ENCODE measurements around the gene SELENON.
A peak's percentile ranks its signal among the peaks of the same experiment; 100 is the strongest.

The SELENON gene

DNA sequence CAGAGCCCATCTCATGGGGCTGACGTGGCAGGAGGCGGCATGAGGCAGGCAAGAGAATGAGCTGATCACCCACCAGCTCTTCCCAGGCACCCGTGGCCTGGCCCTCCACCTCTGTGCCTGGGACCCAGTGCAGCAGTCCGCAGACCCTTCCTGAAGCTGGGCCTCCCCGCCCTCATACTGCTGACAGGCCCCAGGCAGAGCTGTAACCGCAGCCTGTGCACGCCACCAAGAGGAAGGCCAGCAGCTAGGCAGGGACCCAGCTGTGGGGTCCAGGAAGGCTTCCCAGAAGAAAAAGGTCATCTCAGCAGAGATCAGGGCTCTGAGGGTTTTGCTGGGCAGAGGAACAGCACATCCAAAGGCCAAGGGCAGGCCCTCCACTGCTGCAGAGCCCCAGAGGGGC, 9.9 kb downstream of the SELENON start:
- DNase-seq (ENCODE audit: low spot score), result no peak

DNA sequence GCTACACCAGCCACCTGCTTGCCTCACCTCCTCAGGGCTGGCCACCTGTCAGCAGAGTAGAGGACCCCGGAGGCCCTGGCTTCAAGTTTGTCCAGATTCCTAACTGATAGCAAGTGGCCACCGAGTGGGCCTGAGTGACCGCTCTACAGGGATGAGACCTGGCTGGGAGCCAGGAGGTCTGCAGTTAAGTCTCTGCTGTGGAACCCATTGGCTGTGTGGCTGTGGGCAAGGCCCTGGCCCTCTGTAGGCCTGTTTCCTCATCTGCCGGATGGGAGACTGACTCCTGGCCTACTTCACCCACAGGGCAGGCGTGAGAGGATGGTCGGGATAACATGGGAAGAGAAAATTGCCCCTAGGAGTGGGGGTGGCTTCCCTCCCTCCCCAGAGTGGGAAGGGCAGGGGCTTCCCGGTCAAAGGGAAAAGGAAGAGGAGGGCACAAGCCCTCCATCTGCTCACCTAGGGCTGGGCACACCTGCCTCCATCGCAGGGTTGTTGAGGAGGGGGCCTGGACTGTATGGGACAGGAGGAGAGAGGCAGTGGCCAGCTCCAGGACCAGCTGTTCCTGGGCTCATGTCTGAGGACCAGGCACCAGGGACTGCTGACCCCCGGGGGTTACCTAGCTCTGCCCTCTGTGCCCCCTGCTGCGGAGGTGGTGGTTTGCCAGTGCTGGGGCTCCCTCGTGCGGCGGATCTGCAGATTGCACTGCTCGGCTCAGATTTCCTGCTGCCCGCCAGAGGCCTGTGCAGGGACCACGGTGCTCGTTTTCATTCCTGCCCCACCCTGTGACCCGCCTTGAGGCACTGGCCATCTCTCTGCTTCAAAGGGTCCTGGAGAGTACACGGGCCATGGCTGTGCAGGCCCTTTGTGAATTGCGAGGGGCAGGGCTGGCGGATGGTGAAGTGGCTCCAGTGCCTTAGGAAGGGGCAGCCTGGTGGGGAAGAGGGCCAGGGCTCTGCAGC, 10.6 kb downstream of the SELENON start:
- peak; percentile 81 for DNase-seq (ENCODE audit: low spot score)

DNA sequence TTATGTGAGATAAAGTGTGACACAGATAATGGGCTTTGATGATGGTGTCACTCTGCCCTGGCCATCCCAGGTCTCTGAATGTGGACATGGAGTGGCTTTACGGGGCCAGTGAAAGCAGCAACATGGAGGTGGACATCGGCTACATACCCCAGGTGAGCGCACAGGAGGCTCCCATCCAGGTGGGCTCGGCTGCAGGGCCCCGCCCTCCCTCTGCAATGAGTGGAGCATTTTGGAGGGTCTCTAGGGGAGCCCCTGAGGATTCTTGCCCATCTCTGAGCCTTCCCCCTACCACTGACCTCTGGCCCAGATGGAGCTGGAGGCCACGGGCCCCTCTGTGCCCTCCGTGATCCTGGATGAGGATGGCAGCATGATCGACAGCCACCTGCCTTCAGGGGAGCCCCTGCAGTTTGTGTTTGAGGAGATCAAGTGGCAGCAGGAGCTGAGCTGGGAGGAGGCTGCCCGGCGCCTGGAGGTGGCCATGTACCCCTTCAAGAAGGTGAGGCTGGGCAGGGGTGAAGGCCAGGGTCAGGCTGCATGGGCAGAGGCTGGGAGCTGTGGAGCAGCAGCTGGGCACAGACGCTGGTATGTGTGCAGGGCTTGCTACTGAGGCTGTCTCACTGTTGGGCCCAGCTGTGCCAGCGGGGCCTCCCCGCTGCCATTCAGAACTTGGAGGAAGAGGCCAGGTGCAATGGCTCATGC, 11.5 kb downstream of the SELENON start:
- DNase-seq (ENCODE audit: low spot score), result no peak

DNA sequence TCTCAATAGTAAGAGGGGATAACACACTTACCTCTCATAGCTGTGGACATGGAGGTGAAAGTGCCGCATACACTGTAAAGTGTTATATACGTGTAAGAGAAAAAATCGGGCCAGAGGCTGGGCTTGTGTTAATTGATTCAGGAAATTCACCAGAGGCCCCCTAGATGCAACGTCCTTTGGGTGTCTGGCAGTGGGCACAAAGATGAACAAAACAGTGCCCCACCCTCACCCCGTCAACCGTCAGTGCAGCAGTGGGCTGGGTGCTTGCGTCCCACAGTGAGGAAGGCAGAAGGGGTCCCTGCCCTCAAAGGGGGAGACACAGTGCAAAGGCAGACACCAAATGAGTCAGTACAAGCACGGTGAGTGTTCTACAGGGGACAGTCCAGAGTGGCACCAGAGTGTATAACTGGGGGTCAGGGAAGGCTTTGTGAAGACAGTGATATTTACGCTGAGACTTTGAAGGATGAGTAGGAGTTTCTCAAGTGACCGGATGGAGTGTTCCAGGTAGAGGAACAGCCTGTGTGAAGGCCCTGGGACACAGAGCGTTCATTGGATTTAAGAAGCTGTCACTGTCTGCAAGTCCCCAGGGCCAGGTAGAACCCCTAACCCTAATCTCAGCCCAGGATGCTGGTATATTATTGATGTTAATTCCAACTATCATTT, 13.2 kb downstream of the SELENON start:
- no peak for DNase-seq (ENCODE audit: low spot score)

DNA sequence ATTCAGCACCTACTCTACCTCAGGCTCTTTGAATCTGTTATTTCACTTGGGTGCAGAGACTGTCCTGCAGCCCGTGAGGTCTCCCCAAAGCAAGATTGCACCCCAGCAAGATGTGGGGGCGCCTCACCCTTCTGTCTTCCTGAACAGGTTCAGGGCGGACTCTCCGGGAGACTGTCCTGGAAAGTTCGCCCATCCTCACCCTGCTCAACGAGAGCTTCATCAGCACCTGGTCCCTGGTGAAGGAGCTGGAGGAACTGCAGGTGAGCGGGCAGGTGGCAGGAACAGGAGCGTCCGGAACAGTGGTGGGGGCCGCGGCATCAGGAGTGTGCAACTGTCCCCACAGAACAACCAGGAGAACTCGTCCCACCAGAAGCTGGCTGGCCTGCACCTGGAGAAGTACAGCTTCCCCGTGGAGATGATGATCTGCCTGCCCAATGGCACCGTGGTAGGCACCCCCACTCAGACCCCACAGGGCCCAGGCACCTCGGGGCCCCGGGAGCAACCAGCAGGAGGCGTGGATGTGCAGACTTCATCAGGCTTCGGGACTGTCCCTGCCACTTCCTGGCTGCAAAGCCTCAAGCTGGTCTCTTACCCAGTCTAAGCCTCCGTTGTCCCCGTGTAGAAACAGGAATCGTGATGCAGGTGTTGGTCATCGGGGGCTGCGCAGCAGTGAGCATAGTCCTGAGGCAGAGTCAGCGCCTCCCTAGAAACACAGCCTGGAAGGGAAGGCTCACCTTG, 13.9 kb downstream of the SELENON start:
- DNase-seq (ENCODE audit: low spot score), result no peak

DNA sequence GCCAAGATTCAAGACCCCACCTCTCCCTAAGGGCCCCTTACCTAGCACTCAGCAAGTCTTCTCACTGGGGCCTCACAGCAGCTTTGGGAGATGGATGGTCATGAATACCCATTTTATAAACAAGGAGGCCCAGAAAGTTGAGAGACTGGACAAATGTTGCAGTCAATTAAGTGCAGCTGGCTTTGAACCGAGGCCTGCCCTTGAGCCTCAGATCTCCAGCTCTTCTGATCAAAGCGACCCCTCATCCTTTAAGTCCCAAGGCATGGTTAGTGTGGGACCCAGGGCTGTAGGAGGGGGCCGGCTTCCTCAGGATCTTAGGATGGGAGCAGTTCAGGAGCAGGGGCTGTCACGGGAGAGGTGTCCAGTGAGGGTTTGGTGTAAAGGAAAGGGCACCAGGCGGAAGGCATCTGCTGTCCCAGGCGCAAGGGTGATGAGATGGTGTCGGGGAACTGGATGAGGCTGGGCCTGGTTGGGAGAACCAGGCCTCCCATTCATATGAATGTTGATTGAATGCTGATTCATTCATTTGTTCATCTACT, 14.6 kb downstream of the SELENON start:
- DNase-seq (ENCODE audit: low spot score), result no peak

DNA sequence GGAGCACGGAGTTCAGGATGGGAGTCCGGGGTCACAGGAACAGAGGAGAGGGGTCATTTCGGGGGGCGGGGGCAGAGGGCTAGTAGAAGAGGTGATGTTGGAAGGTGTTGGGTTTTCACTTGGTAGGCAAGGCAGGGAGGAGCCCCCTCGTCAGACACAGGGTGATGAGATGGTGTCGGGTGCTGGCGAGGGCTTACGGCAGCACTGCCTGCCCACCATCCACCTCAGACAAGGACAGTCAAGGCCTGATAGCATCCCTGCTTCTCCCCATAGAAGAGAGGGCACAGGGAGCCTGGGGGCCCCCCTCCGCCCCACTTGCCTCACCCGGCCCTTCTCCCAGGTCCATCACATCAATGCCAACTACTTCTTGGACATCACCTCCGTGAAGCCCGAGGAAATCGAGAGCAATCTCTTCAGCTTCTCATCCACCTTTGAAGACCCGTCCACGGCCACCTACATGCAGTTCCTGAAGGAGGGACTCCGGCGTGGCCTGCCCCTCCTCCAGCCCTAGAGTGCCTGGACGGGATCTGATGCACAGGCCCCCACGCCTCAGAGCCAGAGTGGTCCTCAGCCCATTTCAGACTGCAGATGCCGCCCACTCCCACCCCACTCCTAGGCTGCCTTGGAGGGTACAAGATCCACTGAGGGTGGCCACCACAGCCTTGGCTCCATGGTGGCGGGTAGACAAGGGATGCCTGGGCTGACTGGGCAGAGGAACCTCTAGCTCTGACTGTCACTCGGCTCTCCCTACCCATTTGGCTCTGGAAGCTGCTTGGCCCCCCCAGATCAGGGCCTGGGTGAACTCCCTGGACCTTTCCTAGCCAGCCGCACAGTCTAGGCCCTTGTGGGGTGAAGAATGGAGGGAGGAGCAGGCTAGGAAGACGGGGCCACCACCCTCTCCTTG, 15.5 kb downstream of the SELENON start:
- DNase-seq (ENCODE audit: low spot score), result no peak

DNA sequence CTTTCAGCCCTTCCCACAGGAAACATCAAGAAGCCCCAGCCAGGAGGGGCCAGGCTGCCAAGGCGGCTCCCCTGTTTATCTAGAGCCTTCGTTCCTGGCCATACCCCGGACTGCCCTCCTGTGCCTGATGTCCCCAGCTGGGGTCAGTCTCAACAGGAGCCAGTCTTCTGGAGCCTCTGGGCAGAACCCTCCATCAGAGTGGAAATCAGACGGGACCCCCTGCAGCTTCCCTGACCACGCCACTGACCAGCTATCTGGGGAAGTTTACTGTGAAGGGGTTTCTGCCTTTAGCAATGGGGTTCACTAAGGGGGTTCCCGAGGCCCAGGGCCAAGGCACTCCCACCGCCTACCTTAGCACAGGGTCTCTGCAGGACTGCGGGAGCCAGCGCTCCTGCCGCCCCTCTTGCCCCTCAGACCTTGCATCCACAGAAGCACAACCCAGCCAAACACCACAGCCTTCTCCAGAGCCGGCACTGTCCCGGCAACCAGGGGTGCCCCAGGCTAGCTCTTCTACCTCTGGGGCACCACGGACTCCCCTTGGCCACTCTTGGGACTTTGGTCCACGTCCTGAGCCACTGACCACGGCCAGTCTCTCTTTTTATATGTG, 16.2 kb downstream of the SELENON start:
- no peak for DNase-seq (ENCODE audit: low spot score)

DNA sequence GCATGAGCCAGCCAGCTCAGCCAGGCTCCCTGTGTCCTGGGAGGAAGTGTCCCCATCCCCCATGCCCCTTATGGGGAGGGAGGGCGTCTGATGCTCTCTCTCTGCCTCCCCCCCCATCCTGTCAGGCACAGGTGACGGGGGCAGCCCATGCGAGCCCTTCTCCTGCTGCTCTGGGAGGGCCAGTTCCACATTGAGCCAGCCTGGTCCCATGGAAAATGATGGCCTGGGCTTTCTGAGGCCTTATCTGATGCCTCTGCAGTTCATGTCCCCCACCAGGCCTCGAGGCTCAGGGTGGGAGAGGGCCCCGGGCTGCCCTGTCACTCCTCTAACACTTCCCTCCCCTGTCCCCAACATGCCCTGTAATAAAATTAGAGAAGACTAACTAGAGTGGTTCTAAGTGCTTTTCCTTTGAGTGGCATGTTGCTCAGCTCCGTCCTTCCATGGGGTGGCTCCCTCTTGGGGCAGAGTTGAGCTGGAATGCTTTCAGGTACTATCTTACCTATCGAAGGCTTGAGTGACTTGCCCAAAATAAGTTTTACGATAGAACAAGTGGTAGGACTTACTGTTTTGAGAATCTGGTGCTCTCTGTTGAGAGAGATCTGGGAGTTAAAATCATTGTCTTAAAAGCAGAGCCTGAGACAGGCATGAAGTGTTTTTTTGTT, 18.0 kb downstream of the SELENON start:
- DNase-seq (ENCODE audit: low spot score), result peak; percentile 60

DNA sequence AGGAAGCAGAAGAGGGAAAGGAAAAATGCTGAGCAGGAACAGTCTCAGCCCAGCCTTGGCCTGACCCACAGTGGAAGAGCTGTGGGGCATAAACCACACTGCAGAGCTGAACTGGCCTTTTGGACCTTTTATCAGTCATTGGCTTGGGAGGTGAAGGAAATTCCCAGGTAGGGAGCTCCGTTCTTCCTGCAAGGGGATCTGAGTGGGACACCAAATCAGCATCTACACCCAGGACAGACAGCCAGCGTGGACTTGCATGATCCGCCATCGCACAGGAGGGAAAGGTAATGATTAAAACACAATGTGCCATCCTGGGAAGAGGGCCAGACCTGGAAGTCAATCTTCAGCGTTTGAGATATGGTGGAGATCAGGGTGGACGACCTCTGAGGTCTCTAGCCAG, 18.6 kb downstream of the SELENON start:
- DNase-seq (ENCODE audit: low spot score), result no peak

DNA sequence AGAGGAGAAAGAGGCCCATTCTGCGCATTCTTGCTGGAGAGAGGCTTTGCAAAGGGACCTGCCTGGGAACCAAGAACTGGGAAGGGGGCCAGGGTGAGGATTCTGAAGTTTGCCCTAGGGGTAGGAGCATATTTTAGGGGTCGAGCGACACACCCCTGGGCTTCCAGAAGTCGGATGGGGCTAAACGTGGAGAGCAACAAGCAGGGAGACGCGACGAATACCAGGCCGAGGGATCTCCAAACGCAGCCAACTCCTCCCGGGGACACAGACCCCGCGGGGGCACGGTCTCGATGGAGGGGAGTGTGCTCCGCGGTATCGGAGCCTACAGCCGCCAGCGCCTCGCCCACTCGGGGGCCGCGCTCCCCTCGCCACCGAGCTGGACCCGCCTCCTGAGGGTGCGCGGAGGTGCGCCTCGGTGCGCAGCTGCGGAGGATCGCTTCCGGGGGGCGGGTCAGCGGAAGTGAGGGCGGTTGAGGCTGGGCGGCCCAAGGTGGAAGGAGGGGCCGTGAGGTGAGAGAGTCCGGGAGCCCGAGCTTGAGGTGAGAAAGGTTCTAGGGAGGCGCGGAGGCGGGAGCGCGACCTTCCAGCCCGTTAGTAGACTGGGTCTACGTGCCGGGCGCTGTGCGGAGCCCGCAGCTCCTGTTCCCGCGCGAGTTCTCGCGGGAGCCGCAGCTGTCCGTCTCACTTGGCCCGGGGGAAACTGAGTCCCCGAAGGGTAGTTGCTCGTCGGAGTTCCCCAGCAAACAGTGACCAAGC, 19.7 kb downstream of the SELENON start, which contains the start of gene MTFR1L:
TSS of gene MTFR1L (plus strand) at position 464 of the 756 bp plus-strand sequence. CDS start 3,151 bp downstream, outside the sequence.
- peak; percentile 95 for DNase-seq (ENCODE audit: low spot score)

DNA sequence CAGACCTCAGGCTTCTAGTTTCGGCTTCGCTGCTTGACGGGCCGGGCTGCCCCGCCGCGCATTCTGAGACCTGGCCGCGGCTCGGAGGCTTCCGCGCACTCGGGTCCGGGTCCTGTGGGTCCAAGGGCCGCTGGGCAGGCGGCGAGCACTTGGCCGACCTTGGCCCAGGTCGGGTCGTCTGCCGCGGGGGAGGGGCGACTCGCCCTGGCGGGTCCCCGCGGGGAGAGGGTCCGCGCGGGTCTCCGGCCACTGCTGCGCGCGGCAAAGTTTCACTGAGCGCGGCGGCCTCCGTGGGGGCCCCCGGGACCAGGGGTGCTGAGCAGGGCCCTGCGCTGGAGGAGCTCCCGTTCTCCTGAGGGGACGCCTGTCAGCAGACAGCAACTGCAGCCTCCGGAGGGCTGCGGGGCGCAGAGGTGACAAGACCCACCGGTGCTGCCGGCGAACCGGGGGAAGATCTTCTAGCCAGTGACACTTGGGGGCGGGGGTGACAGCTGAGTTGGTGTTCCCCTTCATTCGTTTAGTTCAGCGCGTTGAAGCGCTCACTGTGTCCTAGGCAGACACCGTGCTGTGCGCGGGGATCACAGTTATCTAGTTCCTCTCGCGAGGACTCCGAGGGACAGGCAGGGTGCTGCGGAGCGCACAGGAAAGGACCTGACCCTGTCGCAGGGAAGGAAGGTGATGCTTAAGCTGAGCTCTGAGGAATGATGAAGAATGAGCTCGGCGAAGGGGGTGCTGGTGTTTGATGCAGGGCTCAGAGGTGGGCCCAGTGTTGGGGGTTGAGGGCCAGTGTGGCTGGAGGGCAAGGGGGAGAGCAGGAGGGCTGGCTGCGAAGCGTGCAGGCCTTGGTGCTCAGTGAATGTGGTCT, 20.5 kb downstream of the SELENON start:
- peak; percentile 77 for DNase-seq (ENCODE audit: low spot score)

DNA sequence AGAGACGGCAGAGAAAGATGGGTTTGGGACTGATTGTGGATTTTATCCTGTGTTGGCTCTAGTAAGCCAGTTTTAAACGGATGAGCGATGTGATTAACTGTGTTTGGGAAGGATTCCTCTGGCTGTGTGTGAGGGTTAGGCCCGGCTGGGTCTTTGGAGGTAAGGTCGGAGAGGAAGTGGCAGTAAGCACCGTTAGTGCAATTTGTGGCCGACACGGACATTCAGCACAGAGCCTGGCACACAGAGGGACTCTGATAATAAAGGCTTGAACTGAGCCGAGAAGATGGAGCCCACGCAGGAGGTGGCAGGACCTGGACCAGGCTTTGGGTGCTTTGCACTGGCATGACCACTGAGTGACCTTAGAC, 21.1 kb downstream of the SELENON start:
- DNase-seq (ENCODE audit: low spot score), result no peak

DNA sequence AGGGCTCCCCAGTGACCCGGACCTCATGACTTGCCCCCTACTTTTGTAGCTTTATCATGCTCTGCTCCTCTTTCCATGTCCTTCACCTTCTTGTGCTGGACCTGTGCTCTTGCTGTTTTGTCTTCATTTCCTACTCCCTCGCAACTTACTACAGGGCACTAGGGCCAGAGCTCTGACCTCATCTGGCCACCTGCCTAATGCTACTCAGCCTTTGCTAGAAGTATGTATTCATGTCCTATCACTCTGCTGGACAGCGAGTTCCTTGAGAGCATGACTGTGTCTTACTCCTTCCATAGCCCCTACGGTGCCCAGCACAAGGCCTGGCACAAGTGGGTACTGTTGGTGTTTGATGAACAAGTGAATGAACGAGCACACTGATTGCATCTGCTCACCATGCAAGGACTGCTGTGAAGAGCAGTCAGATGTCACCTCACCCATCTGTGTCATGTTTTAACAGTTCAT, 21.7 kb downstream of the SELENON start:
- no peak for DNase-seq (ENCODE audit: low spot score)

DNA sequence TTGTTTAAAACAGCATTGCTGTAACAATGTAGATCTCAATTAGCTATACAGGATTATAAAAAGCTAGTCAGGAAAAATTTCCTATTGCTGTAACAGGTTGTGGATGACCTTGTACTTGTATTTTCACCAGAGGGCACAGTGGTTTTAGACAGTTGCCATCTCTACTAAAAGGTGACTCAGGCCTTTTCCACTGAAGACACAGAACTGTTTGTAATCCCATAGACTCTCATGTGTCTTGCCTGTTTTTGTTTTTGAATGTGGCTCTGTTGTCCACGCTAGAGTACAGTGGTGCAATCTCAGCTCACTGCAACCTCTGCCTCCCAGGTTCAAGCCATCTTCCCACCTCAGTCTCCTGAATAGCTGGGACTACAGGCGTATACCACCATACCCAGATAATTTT, 25.6 kb downstream of the SELENON start:
- no peak for DNase-seq (ENCODE audit: low spot score)

DNA sequence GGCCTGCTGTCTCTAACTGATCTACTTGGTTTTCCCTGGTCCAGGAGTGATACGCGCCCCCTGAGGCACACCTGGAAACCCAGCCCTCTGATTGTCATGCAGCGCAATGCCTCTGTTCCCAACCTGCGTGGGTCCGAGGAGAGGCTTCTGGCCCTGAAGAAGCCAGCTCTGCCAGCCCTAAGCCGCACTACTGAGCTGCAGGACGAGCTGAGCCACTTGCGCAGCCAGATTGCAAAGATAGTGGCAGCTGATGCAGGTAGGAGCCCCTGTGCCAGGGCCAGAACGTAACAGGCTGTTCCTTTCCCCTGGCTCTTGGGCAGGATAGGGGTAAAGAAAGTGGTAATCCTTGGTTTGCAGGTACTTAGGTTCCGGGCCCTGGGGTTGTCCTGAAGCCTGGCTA, 26.6 kb downstream of the SELENON start:
- no peak for DNase-seq (ENCODE audit: low spot score)

DNA sequence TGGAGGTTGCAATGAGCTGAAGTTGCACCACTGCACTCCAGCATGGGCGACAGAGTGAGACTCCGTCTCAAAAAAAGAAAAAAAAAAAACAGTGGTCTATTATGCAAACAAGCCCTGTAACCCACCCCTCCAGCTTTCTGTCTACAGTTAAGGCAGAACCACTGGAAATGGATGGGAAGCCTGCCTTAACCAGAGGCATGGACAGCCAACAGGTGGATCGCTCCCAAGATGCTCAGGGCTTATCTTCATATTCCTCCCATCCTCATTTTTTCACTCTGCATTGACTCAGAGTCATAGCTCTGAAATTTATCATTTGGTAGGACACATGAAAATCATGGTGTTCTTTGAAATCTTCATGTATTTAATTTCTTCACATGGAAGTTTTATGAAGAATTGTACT, 28.5 kb downstream of the SELENON start:
- DNase-seq (ENCODE audit: low spot score), result no peak

DNA sequence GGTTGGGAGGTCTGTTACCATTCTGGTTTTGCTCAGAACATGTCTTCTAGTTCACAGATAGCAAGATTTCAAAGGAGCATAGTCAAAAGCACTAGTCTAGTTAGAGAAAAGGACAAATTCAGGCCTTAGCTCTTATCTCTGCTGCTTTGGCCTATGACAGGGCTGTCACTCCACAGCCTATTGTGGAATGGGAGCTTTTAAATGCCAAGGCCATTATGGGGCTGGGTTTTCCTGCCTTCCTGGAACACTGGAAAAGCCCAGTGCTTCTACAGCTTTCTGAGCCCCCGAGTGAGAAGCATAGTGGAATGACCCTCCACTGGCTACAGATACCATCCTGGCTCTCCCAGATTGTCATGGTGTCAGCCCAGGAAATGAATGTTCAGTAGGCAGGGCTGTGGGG, 29.1 kb downstream of the SELENON start:
- no peak for DNase-seq (ENCODE audit: low spot score)
